SW480 (cell line): Measurements from ENCODE around the gene DPYD.
A peak's percentile ranks its signal among the peaks of the same experiment; 100 is the strongest.

Source experiments
- DNase-seq: peaks from one replicate; pipeline ENCODE4 v3.0.0-alpha.2; 2016; ENCODE audit warnings: low spot score

Gene DPYD

GRCh38 chr1:97610102-97610501, 310.7 kb downstream of the DPYD start:
- no peak for DNase-seq

GRCh38 chr1:97608272-97608671, 312.6 kb downstream of the DPYD start:
- no peak for DNase-seq

GRCh38 chr1:97603776-97604175, 317.1 kb downstream of the DPYD start:
- no peak for DNase-seq

GRCh38 chr1:97603218-97603617, 317.6 kb downstream of the DPYD start:
- no peak for DNase-seq

DNA sequence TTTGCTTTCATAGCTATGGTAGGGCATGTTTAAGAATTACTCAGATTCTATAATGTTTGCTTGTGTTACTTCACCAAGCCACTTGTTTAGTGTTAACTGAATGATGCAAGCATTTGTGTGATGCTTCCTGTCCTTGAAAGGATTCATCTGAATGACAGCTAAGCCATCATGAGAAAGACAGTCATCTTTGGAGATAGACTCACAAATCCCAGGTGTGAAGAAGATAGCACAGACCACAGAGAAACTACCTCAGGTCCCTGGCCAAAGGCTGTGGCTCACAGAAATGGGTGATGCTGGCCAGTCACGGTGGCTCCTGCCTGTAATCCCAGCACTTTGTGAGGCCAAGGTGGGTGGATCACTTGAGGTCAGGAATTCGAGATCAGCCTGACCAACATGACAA, 321.4 kb downstream of the DPYD start:
- DNase-seq, result no peak

DNA sequence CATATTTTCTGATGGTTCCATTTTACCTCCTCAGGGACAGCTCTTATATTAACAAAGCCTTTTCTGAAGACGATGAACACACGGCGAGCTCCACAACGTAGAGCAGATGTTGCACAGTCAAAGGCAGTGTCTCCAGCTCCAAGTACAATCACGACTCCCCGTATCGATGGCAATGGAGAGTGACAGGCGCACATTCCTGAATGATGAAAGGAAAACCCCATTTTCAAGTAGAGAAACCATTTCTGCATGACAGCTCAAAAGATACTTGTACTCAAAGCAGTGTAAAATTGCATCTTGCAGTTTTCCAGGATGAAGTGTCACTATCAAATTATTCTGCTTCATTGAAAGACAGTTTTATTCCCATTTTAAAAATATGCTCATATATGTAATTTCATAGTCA, 327.6 kb downstream of the DPYD start:
- no peak for DNase-seq

- DNase-seq, result no peak
Observed at GRCh38 chr1:97588772-97589171, 332.1 kb downstream of the DPYD start.

DNA sequence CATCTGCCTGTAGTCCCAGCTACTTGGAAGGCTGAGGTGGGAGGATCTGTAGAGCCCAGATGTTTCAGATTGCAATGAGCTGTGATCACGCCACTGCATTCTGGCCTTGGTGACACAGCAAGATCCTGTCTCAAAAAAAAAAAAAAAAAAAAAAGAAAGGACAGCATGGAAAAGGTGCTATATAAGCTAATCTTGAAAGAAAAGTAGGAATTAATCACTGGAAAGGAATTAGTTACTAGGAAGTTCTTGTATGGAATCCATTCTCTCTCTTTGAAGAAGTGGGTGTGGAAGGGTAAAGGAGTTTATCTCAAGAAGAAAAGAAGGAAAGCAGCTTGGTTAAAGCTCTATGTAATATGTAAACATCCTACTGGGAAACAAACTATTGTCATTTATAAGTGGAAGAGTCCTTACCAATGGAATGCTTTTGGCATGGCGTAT, 339.2 kb downstream of the DPYD start:
- peak; percentile 1 for DNase-seq

GRCh38 chr1:97577613-97578012, 343.2 kb downstream of the DPYD start:
- DNase-seq, result no peak

GRCh38 chr1:97573553-97573952, 347.3 kb downstream of the DPYD start:
- DNase-seq, result no peak

GRCh38 chr1:97572561-97572960, 348.3 kb downstream of the DPYD start:
- DNase-seq, result no peak

GRCh38 chr1:97571760-97572159, 349.1 kb downstream of the DPYD start:
- DNase-seq, result no peak

DNA sequence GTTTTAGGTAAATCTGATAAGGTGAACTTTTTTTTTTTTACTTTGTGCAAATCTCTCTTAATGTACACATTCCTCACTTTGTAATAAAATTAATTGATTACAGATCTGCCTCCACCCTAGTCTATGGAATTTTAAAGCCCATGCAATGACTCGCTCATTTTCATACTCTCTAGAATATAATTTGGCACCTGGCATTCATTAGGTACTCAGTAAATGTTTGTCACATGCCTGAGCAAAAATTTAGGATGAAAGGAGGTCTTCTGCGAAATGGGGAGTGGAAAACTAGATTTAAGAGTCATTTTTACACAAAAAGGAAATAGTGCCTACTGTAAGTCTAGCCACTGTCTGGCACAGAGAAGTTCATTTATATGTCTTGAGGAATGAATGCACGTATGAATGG, 350.1 kb downstream of the DPYD start:
- DNase-seq, result no peak

DNA sequence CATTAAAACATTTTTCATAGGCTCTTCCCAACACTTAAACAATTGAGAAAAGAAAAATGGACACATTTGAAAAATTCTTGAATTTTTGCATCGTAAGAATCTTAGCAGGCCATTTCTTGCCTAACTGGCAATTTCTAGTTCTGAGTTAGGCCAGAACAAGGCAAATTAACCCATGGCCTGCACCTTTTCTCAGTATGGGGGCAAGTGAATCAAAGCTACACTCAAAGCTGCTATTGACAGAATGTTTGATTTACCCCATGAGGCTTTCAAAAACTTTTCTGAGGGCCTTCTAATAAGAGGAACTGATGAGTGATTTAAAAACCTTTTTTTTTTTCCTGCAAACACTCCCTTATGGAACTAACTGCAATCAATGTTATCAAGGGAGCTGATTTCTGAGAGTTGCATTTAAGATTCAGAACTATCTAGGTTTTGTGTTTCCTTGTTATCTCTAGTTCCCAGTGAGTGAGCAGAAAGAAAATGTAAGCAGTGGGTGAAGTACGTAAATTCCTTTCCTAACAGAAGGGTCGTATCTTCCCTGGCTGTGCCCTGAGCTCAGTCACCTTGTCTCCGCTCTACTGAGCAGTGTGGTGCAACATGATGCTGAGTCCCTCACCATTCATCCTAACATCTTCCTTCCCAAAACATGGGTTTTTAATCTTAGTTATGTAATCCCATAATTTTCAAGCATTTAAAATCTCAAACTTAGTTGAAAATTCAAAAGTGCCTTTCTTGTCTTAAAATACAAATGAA, 353.7 kb downstream of the DPYD start:
- no peak for DNase-seq

- DNase-seq, result no peak
Observed at GRCh38 chr1:97565886-97566285, 354.9 kb downstream of the DPYD start.

- DNase-seq, result no peak
Observed at GRCh38 chr1:97563926-97564325, 356.9 kb downstream of the DPYD start.

DNA sequence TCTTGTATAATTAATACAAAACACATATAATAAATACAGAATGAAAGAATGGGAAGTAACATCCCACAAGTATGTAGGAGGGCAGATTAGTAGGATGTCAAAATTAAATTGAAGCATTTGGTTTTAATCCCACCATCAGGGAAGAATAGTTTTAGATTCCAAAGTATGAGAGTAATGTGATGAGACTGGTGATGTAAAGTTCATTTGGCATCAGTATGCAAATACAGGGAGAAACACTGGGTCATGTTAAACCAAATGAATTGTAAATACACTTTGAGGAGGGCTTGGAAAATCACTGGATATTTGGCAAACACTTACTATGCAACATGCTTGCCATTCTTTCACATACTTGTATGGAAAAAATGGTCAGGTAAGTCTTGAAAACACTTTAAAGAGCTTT, 358.8 kb downstream of the DPYD start:
- DNase-seq, result no peak

DNA sequence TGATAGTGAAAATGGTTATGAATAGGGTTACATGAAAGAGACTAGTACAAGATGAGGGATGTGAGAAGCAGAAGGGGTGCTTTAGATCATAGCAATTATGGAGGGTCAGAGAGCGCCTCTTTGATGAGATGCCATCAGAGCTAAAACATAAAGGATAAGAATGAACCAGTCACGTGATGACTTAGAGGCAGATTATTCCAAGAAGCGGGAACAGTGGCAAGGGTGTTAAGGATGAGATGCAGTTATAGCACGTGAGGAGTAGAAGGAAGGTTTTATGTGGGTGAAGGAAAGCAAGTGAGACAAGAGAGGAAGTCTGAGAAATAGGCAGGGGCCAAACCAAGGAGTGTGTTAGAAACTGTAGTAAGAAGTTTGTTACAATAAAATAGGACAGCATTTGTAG, 360.1 kb downstream of the DPYD start:
- DNase-seq, result no peak

GRCh38 chr1:97553971-97554370, 366.9 kb downstream of the DPYD start:
- no peak for DNase-seq

DNA sequence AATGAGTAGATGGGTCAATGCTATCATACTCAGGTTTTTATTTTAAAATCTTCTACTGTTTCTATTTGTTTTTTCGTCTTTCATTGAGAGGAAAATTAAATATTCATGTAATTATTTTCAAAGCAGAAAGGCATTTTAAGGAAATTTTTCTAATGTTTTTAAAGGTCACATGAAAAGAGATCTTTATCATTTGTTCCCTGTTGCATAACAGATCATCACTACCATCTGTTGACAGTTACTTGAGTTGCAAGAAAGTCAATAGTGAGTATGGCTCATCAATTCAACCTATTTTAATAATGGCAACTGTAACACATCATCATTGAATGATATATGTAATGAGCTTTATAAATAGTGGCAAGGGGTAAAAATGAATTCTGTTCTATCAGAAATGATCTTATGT, 369.7 kb downstream of the DPYD start:
- DNase-seq, result no peak

DNA sequence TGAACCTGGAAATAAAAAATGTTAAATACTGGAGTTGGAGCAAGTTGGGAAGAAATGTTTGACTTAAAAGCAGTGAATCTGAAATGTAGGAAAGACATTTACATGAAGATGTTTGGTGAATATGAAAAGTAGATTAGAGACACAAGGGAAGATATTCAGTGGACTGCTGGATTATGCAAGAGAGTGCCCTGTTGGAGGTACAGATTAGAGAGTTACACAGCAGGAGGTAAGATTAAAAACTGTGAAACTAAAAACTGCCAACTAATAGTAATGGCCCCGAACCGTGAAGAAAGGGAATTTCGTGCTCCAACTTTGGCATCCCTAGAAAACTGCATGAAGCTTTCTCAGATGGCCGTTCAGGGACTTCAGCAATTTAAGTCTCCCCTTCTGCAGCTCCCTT, 375.4 kb downstream of the DPYD start:
- no peak for DNase-seq

GRCh38 chr1:97540346-97540888, 380.4 kb downstream of the DPYD start:
- no peak for DNase-seq

GRCh38 chr1:97538113-97538512, 382.7 kb downstream of the DPYD start:
- DNase-seq, result no peak

- DNase-seq, result no peak
Observed at GRCh38 chr1:97533358-97533757, 387.5 kb downstream of the DPYD start.
